Tibial artery (tissue), 4 donors: ENCODE measurements around the gene AOAH.

Source experiments
- DNase-seq, 2 donors: peaks; one replicate each; pipeline ENCODE4 v3.0.0-alpha.2; 2019
- H3K27ac ChIP-seq, 2 donors: fragments of 200-600 bp; sonication (generic) in 1 of 2; 1 replicate in 1 of 2; 2 replicates in 1 of 2; pipeline ENCODE4 v1.5.1; 2018 to 2019; ENCODE audit warnings: mild to moderate bottlenecking in 1 of 2
- H3K27me3 ChIP-seq, 2 donors: fragments of 200-600 bp; sonication (generic) in 1 of 2; one replicate each; pipeline versions ENCODE4 v1.5.1 to v1.6.0; 2016 to 2019
- H3K36me3 ChIP-seq, 3 donors: fragments of 200-600 bp; sonication (generic) in 2 of 3; one replicate each; pipeline ENCODE4 v1.5.1; 2016 to 2019; ENCODE audit warnings: mild to moderate bottlenecking in 2 of 3
- H3K4me1 ChIP-seq, 4 donors: fragments of 200-600 bp; sonication (generic) in 2 of 4; 1 replicate in 3 of 4; 2 replicates in 1 of 4; pipeline ENCODE4 v1.5.1; 2016 to 2019
- H3K4me3 ChIP-seq, 2 donors: fragments of 200-600 bp; sonication (generic) in 1 of 2; 1 replicate in 1 of 2; 2 replicates in 1 of 2; pipeline ENCODE4 v1.5.1; 2018 to 2019; ENCODE audit warnings: mild to moderate bottlenecking in 2 of 2
- H3K9me3 ChIP-seq, 3 donors: fragments of 200-600 bp; sonication (generic) in 1 of 3; one replicate each; pipeline ENCODE4 v1.5.1; 2016 to 2019
- intact Hi-C: fragments of 100-400 bp; cut with DNase I; formaldehyde crosslinking; loops from one replicate; pipeline ENCODE4 v1.15.0; 2023; ENCODE audit warnings: low total_unique reads
- TF ChIP-seq, protein P1 (sequence below), 2 experiments: fragments of 200-600 bp in 1 of 2; fragments of 450-650 bp in 1 of 2; IDR thresholded peaks; one replicate each; pipeline ENCODE4 v1.5.1; 2017 to 2019; ENCODE audit warnings: antibody characterized with exemption in 2 of 2, mild to moderate bottlenecking in 1 of 2, moderate library complexity in 1 of 2

Gene AOAH

DNA sequence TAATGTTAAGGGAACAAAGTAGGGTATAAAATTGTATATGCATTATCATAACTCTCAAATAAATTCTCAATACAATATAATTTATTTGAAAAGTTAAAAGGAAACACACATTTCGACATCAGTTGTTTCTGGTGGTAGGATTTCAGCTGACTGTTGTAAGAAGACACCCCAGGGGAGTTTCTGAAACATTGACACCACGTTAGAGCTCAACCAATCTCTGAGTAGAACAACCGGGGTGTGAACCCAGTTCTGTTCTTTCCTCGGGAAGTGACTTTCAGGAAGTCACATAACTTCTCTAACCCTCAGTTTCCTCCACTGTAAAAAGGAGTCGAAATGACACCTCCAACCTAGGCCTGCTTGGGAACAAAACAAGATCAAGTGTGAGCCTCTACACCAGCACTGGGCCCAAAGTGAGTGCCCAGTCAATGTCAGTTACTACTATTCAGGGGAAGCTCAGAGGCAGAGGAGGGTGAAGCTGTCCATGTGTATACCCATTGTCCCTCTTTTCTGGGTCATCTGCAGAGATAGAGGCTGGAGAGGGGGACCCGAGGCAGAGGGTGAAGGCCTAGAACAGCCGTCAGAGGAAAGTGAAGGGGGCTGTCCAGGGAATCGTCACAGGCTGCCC, 67.1 kb downstream of the AOAH start:
- no peak overlapping the region for H3K4me3 ChIP-seq
- H3K27ac ChIP-seq, result no peak overlapping the region
- H3K9me3 ChIP-seq, result no peaks in the 10 kb centered on the region
- TF ChIP-seq, protein P1, sequence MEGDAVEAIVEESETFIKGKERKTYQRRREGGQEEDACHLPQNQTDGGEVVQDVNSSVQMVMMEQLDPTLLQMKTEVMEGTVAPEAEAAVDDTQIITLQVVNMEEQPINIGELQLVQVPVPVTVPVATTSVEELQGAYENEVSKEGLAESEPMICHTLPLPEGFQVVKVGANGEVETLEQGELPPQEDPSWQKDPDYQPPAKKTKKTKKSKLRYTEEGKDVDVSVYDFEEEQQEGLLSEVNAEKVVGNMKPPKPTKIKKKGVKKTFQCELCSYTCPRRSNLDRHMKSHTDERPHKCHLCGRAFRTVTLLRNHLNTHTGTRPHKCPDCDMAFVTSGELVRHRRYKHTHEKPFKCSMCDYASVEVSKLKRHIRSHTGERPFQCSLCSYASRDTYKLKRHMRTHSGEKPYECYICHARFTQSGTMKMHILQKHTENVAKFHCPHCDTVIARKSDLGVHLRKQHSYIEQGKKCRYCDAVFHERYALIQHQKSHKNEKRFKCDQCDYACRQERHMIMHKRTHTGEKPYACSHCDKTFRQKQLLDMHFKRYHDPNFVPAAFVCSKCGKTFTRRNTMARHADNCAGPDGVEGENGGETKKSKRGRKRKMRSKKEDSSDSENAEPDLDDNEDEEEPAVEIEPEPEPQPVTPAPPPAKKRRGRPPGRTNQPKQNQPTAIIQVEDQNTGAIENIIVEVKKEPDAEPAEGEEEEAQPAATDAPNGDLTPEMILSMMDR (IDR thresholded peaks at IDR 0.05), result no peak
- H3K27me3 ChIP-seq, result no peaks in the 10 kb centered on the region
- intact Hi-C loops, result no loop called here
- no peaks in the 10 kb centered on the region for H3K36me3 ChIP-seq
- DNase-seq, result no peak
- no peaks in the 10 kb centered on the region for H3K4me1 ChIP-seq

DNA sequence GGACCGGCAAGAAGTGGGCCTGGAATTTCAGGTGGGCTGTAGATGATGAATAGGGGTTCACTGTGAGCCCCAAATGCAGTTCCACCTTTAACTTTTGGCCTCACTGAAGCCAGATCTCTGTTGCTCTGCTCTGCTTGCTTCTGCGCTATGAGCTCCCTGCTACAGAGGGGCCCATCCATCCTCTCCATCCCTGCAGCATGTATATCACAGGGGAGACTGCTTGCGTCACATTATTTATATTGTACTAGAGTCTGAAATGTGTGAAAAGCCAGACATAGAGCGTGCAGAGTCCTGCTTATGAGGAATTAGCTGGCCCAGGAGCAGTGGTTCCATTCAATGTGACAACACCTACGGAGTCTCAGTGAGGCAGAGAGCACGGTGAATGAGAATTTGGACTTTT, 69.9 kb downstream of the AOAH start:
- no peaks in the 10 kb centered on the region for H3K9me3 ChIP-seq
- H3K27me3 ChIP-seq, result no peaks in the 10 kb centered on the region
- TF ChIP-seq, protein P1 (IDR thresholded peaks at IDR 0.05), result no peak
- no peaks in the 10 kb centered on the region for H3K4me1 ChIP-seq
- no peak overlapping the region for H3K4me3 ChIP-seq
- H3K27ac ChIP-seq, result no peak overlapping the region
- H3K36me3 ChIP-seq, result no peaks in the 10 kb centered on the region
- intact Hi-C loops, result no loop called here
- DNase-seq, result no peak

DNA sequence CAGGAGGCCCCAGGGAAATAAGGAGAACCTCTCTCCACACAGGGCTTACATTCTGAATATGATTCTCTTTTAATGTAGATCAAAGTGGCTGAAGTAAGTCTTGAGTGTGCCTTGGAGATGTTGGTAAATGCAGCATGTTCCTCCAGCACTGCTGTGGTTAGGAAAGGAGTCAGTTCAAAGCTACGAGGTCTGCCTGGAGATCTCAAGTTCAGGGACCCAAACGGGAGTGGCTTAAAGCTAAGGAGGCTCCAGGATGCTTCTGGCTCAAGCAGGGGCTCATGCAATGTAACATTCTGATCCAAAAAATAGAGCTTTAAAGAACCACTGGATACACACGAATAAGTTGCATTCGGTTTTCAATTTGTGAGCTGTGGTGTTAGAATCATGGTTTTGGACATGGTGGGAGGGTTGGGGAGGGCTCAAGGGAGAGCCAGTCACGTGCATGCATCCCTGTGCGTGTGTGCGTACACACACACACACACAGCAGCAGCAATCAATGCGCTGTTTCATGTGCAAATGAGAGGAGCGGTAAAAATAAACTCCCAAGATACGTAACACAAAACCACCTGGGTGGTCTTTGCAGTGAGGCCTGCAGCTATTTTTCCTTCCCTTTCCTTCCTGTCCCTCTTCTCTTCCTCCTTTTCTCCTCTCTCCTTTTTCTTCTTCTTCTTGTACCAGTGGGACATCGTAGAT, 70.5 kb downstream of the AOAH start:
- no peaks in the 10 kb centered on the region for H3K27me3 ChIP-seq
- no peak for DNase-seq
- no peaks in the 10 kb centered on the region for H3K9me3 ChIP-seq
- H3K4me3 ChIP-seq, result no peak overlapping the region
- H3K4me1 ChIP-seq, result no peaks in the 10 kb centered on the region
- intact Hi-C loops, result no loop called here
- no peak overlapping the region for H3K27ac ChIP-seq
- TF ChIP-seq, protein P1 (IDR thresholded peaks at IDR 0.05), result no peak
- no peaks in the 10 kb centered on the region for H3K36me3 ChIP-seq

DNA sequence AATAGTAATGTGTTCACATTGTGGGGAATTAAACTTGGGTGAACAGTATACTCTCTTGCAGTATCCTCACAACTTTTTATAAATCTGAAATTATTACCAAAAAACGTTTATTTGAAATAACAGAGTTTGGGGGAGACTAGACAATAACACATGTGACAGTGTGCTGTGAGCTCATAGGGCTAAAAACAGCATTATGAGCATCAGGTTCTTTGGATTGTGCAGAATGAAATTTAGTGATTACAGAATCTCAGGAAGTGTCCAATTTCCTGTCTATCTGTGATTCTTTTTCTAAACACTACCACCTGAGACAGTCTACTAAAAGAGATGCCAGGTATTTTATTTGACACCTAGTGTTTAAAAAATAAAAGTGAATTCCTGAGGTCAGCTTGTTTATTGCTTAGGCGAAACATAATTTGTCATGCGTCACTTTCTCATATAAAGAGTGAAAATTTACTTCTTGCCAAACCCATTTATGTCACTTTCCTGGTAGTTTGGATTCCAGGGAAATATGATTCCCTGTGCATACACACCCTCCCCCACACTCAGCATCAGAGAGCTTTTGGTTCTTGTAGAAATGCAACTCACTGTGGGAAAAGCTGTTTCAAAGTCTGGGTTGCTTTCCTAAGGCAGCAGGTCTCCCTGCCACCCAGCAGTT, 71.2 kb downstream of the AOAH start:
- H3K4me1 ChIP-seq, result no peaks in the 10 kb centered on the region
- no peaks in the 10 kb centered on the region for H3K36me3 ChIP-seq
- H3K27me3 ChIP-seq, result no peaks in the 10 kb centered on the region
- no peak for DNase-seq
- no peaks in the 10 kb centered on the region for H3K9me3 ChIP-seq
- intact Hi-C loops, result no loop called here
- H3K4me3 ChIP-seq, result no peak overlapping the region
- H3K27ac ChIP-seq, result no peak overlapping the region
- TF ChIP-seq, protein P1 (IDR thresholded peaks at IDR 0.05), result no peak

DNA sequence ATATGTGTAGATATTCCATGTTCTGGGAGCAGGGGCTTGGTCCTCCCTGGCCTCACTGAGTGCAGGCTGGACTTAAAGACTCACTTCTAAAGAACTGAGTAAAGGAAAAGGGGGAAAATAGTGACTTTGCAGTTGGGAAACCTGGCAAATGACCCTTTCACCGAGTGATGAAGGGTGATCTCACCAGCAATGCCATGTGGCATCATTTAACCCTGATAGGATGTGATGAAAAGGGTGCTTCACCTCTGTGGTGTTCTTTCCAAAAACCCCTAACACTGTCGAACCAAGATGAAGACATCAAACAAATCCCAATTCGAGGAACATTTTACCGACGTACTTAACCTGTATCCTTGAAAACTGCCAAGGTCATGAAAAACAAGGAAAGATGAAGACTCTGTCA, 71.9 kb downstream of the AOAH start:
- intact Hi-C loops, result no loop called here
- Histone ChIP-seq H3K4me3 (no peak overlapping the region), H3K4me1 (no peaks in the 10 kb centered on the region), H3K27ac (no peak overlapping the region), H3K27me3 (no peaks in the 10 kb centered on the region), H3K36me3 (no peaks in the 10 kb centered on the region), H3K9me3 (no peaks in the 10 kb centered on the region)
- TF ChIP-seq, protein P1 (IDR thresholded peaks at IDR 0.05), result no peak
- DNase-seq, result no peak
